Mesendoderm (in vitro differentiated cells): ENCODE data around the gene COL8A2.

Experiments
- DNase-seq: peaks from one replicate; pipeline ENCODE4 v3.0.0; 2013
- H2AK5ac ChIP-seq: 2 replicates; pipeline ENCODE4 v1.6.1; 2013; ENCODE audit warnings: low read length, inconsistent platforms
- H2BK120ac ChIP-seq: 2 replicates; pipeline ENCODE4 v1.6.1; 2013; ENCODE audit warnings: low read depth, mild to moderate bottlenecking, low read length, moderate library complexity, mixed read lengths
- H2BK15ac ChIP-seq: replicated peaks from 2 replicates; pipeline ENCODE4 v1.6.1; 2013; ENCODE audit warnings: low read depth, mild to moderate bottlenecking, moderate library complexity
- H2BK5ac ChIP-seq: 2 replicates; pipeline ENCODE4 v1.6.1; 2013; ENCODE audit warnings: low read length, inconsistent platforms
- H3K18ac ChIP-seq: 2 replicates; pipeline ENCODE4 v1.6.1; 2013; ENCODE audit warnings: mild to moderate bottlenecking, low read length, mixed read lengths
- H3K23ac ChIP-seq: one replicate; pipeline ENCODE4 v1.6.1; 2013; ENCODE audit warnings: low read length
- H3K27ac ChIP-seq: 2 replicates; pipeline ENCODE4 v1.5.1; 2013; ENCODE audit warnings: low read depth, mild to moderate bottlenecking, inconsistent platforms, low read length, moderate library complexity
- H3K27me3 ChIP-seq: 2 replicates; pipeline ENCODE4 v1.6.1; 2013; ENCODE audit warnings: low read length, control low read depth, mild to moderate bottlenecking, inconsistent platforms; ENCODE audit not compliant: insufficient read depth, poor library complexity
- H3K36me3 ChIP-seq: 2 replicates; pipeline ENCODE4 v1.6.1; 2013; ENCODE audit warnings: low read length, inconsistent platforms; ENCODE audit not compliant: control insufficient read depth, insufficient read depth
- H3K4ac ChIP-seq: one replicate; pipeline ENCODE4 v1.6.1; 2013; ENCODE audit warnings: low read depth, mild to moderate bottlenecking, low read length, moderate library complexity
- H3K4me1 ChIP-seq: 2 replicates; pipeline ENCODE4 v1.6.1; 2013; ENCODE audit warnings: low read depth, low read length, inconsistent platforms; ENCODE audit not compliant: control insufficient read depth
- H3K4me2 ChIP-seq: 2 replicates; pipeline ENCODE4 v1.6.1; 2013; ENCODE audit warnings: low read length
- H3K4me3 ChIP-seq: 2 replicates; pipeline ENCODE4 v1.5.1; 2013; ENCODE audit warnings: mild to moderate bottlenecking, low read length
- H3K56ac ChIP-seq: one replicate; pipeline ENCODE4 v1.6.1; 2013; ENCODE audit warnings: low read length
- H3K79me1 ChIP-seq: 2 replicates; pipeline ENCODE4 v1.6.1; 2013; ENCODE audit warnings: low read length, inconsistent platforms
- H3K79me2 ChIP-seq: 2 replicates; pipeline ENCODE4 v1.6.1; 2013; ENCODE audit warnings: mild to moderate bottlenecking, low read length; ENCODE audit not compliant: control insufficient read depth, insufficient read depth
- H3K9ac ChIP-seq: 2 replicates; pipeline ENCODE4 v1.6.1; 2013; ENCODE audit warnings: low read length, inconsistent platforms
- H4K5ac ChIP-seq: one replicate; pipeline ENCODE4 v1.6.1; 2013; ENCODE audit warnings: low read length
- H4K8ac ChIP-seq: one replicate; pipeline ENCODE4 v1.6.1; 2013; ENCODE audit warnings: low read depth, mild to moderate bottlenecking, control low read depth, low read length, moderate library complexity
- WGBS: extraction: QIAGEN DNeasy Blood & Tissue Kit; methylation state at CpG from one replicate; pipeline ENCODE4 v1.1.7; 2013; ENCODE audit warnings: low lambda C conversion rate, missing lambda C conversion rate; ENCODE audit not compliant: insufficient coverage; ENCODE audit errors: extremely low coverage; 5-methylcytosine and 5-hydroxymethylcytosine counted together

Gene COL8A2

DNA sequence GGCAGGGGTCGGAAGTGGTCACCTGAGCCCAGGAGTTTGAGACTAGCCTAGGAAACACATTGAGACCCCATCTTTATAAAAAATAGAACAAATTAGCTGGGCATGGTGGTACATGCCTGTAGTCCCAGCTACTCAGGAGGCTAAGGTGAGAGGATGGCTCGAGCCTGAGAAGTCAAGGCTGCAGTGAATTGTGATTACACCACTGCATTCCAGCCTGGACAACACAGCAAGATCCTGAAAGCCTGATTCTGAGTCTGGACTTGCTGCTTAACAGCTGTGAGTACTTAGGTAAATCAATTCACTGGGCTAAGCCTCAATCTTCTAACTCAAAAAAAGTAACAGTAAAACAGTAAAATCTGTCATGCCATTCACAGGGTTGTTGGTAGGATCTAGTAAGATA is 19.4 kb upstream of the COL8A2 start:
- Histone ChIP-seq H4K8ac (no peak overlapping the region), H3K4me1 (no peaks in the 10 kb centered on the region), H3K36me3 (peaks cover 1% of the 10 kb centered on the region), H3K18ac (no peak overlapping the region), H3K79me1 (peaks cover 3% of the 10 kb centered on the region), H2AK5ac (no peak overlapping the region), H3K4ac (no peak overlapping the region), H4K5ac (no peak overlapping the region), H2BK15ac (no peak overlapping the region), H3K27me3 (no peaks in the 10 kb centered on the region), H3K27ac (no peak overlapping the region), H3K4me3 (no peak overlapping the region), H2BK5ac (no peak overlapping the region), H3K79me2 (no peaks in the 10 kb centered on the region), H3K9ac (no peak overlapping the region), H2BK120ac (no peak overlapping the region), H3K56ac (no peak overlapping the region), H3K4me2 (no peak overlapping the region), H3K23ac (no peak overlapping the region)
- DNase-seq, result no peak
- WGBS, result no CpG with 5 or more reads among the region's 2 CpGs

- no peak overlapping the region for H4K5ac ChIP-seq
- no peak overlapping the region for H3K4me2 ChIP-seq
- no peak overlapping the region for H2AK5ac ChIP-seq
- H2BK15ac ChIP-seq, result no peak overlapping the region
- H3K27ac ChIP-seq, result no peak overlapping the region
- no peak overlapping the region for H3K4ac ChIP-seq
- no peak overlapping the region for H3K18ac ChIP-seq
- no peak overlapping the region for H3K9ac ChIP-seq
- H2BK5ac ChIP-seq, result no peak overlapping the region
- no peaks in the 10 kb centered on the region for H3K4me1 ChIP-seq
- H3K79me2 ChIP-seq, result no peaks in the 10 kb centered on the region
- H3K56ac ChIP-seq, result no peak overlapping the region
- no peak for DNase-seq
- H2BK120ac ChIP-seq, result no peak overlapping the region
- WGBS, result no CpG with 5 or more reads among the region's 4 CpGs
- no peak overlapping the region for H3K23ac ChIP-seq
- H4K8ac ChIP-seq, result no peak overlapping the region
- peaks cover 3% of the 10 kb centered on the region for H3K79me1 ChIP-seq
- peaks cover 3% of the 10 kb centered on the region for H3K36me3 ChIP-seq
- no peaks in the 10 kb centered on the region for H3K27me3 ChIP-seq
- H3K4me3 ChIP-seq, result no peak overlapping the region
Observed at GRCh38 chr1:36143424-36143823, 18.4 kb upstream of the COL8A2 start.

DNA sequence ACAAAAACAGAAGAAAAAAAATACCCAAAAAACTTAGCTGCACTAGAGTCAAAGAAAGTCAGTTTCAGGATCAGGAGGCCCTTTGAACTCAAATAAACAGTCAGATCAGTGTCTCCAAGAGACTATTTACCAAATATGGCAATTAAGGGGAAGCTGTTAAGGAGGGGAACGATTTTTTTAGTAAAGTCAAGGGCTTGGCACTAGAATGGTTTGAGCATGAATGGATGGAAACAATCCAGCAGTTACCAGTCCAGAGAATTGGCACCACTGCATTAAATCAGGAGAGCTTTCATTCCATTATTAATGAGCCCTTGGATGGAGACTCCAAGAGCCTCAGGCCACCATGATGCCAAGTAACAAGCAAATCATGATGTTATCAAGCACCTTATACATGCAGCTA is 17.1 kb upstream of the COL8A2 start:
- Histone ChIP-seq H2BK15ac (no peak overlapping the region), H3K27ac (no peak overlapping the region), H2AK5ac (no peak overlapping the region), H3K4ac (no peak overlapping the region), H3K79me2 (no peaks in the 10 kb centered on the region), H2BK5ac (no peak overlapping the region), H3K23ac (no peak overlapping the region), H3K4me2 (no peak overlapping the region), H3K9ac (no peak overlapping the region), H4K8ac (no peak overlapping the region), H2BK120ac (no peak overlapping the region), H3K27me3 (no peaks in the 10 kb centered on the region), H3K56ac (no peak overlapping the region), H4K5ac (no peak overlapping the region), H3K36me3 (peaks cover 6% of the 10 kb centered on the region), H3K4me1 (no peaks in the 10 kb centered on the region), H3K79me1 (peaks cover 3% of the 10 kb centered on the region), H3K18ac (no peak overlapping the region), H3K4me3 (no peak overlapping the region)
- no peak for DNase-seq
- no CpG with 5 or more reads among the region's 1 CpG for WGBS

DNA sequence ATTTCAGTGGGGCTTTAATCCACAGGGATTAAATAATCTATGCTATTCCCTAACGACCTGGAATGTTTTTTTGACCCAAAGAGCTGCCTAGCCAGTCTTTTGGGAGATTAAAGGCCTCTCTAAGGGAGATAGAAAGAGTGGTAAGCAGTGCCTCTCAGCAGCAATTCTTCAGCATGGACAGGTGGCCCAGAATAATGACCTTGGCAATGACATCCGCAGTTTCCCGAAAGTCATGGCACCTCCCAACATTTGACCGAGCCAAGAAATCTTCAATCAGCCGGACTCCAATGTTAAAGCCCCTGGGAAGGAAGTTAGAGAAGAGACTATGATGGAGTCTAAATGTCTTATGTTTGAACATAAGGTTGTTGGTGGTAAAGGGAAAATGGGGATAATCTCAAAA is 14.5 kb upstream of the COL8A2 start:
- Histone ChIP-seq H3K27ac (no peak overlapping the region), H3K18ac (no peak overlapping the region), H4K5ac (no peak overlapping the region), H3K79me1 (peaks cover 3% of the 10 kb centered on the region), H2BK15ac (no peak overlapping the region), H4K8ac (no peak overlapping the region), H3K56ac (no peak overlapping the region), H3K4ac (no peak overlapping the region), H2BK5ac (no peak overlapping the region), H3K4me1 (no peaks in the 10 kb centered on the region), H3K9ac (no peak overlapping the region), H3K4me3 (no peak overlapping the region), H2BK120ac (no peak overlapping the region), H3K23ac (no peak overlapping the region), H2AK5ac (no peak overlapping the region), H3K79me2 (no peaks in the 10 kb centered on the region), H3K4me2 (no peak overlapping the region), H3K36me3 (peaks cover 6% of the 10 kb centered on the region), H3K27me3 (no peaks in the 10 kb centered on the region)
- no peak for DNase-seq
- WGBS, result no CpG with 5 or more reads among the region's 5 CpGs

GRCh38 chr1:36137776-36138175 is 12.8 kb upstream of the COL8A2 start:
- Histone ChIP-seq H3K27ac (no peak overlapping the region), H3K79me1 (peaks cover 3% of the 10 kb centered on the region), H3K27me3 (no peaks in the 10 kb centered on the region), H3K23ac (no peak overlapping the region), H3K4me1 (no peaks in the 10 kb centered on the region), H4K5ac (no peak overlapping the region), H3K18ac (no peak overlapping the region), H3K4me2 (no peak overlapping the region), H2BK120ac (no peak overlapping the region), H3K4me3 (no peak overlapping the region), H4K8ac (no peak overlapping the region), H2AK5ac (no peak overlapping the region), H3K36me3 (peaks cover 6% of the 10 kb centered on the region), H3K9ac (no peak overlapping the region), H2BK5ac (no peak overlapping the region), H3K56ac (no peak overlapping the region), H2BK15ac (no peak overlapping the region), H3K79me2 (no peaks in the 10 kb centered on the region), H3K4ac (no peak overlapping the region)
- no peak for DNase-seq
- no CpG with 5 or more reads among the region's 3 CpGs for WGBS

DNA sequence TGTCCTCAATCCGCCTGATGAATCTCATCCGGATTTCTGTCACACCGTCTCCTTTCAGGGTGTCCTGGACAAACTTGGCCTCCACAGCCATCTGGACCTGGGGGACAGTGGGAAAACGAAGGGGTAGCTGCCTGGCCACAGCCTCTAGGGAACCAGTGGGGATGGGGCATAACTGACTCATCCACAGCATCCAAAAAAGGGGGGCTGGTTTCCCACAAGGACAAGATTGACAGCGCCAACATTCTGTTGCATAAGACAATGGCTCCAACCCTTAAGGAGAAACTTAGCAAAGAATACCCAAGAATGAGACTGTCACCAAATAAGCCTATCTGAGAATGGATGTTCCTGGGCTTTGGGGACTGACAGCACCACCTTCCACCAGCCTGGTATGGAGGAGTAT is 12.2 kb upstream of the COL8A2 start:
- no peak overlapping the region for H3K4me3 ChIP-seq
- DNase-seq, result no peak
- H4K5ac ChIP-seq, result no peak overlapping the region
- no peaks in the 10 kb centered on the region for H3K27me3 ChIP-seq
- H3K79me2 ChIP-seq, result no peaks in the 10 kb centered on the region
- no peak overlapping the region for H3K4me2 ChIP-seq
- H3K23ac ChIP-seq, result no peak overlapping the region
- H2BK15ac ChIP-seq, result no peak overlapping the region
- no peak overlapping the region for H3K9ac ChIP-seq
- H3K4ac ChIP-seq, result no peak overlapping the region
- WGBS, result no CpG with 5 or more reads among the region's 5 CpGs
- no peak overlapping the region for H3K27ac ChIP-seq
- H3K79me1 ChIP-seq, result peaks cover 3% of the 10 kb centered on the region
- no peaks in the 10 kb centered on the region for H3K4me1 ChIP-seq
- H3K56ac ChIP-seq, result no peak overlapping the region
- peaks cover 6% of the 10 kb centered on the region for H3K36me3 ChIP-seq
- no peak overlapping the region for H2BK120ac ChIP-seq
- no peak overlapping the region for H4K8ac ChIP-seq
- H2AK5ac ChIP-seq, result no peak overlapping the region
- H3K18ac ChIP-seq, result no peak overlapping the region
- no peak overlapping the region for H2BK5ac ChIP-seq
